Measurements from ENCODE around the gene RIOK2.
"Not testable (repeated sequence)": the region's sequence is repeated elsewhere in the genome, so short reads cannot be mapped to it uniquely, and the experiment has no call there.

Gene RIOK2

DNA sequence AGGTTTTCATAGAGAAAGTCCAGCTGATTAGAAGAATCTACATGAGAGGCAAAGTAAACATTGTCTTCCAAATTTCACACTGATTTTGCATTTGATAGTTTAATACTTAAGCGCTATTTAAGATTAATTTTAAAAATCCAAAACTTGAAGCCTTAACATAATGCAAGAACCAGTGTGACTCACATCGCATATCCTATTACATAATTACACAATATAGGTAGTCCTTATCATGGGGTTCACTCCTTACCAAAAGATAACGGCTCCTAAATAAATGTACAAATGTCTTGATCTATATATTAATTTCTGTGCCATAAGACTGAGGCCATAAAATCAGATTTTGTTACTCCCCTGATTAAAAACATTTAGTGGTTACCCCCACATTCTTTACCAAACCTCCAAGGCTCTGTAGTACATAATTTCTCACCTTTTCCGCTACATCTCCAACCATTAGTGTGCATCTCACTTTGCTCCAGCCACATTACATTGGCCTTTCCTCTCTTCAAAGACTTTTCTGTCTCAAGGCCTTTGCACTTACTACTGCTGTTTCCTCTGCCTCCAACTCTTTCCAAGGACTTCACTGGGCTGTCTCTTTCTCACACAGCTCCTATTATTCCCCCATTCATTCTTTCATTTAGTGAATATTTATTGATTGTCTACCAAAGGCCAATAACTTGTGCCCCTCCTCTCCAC is 1.0 kb downstream of the RIOK2 start:
- no peaks in the 10 kb centered on the region for H3K27me3 ChIP-seq
- DNase-seq: no peak
- H3K9me3 ChIP-seq: no peaks in the 10 kb centered on the region; the same call in 1 of the 2 replicates
- peaks cover 23% of the 10 kb centered on the region for H3K36me3 ChIP-seq
- H3K4me3 ChIP-seq (ENCODE audit: low read depth, low read length): peak overlapping the region; percentile 74
- no peak for TF ChIP-seq CTCF (IDR thresholded peaks at IDR 0.05; ENCODE audit: low read depth, low read length)
- H3K4me1 ChIP-seq: 0 out of 2 replicates have a peak, but pooled peaks cover 3% of the 10 kb centered on the region

- H3K4me3 ChIP-seq (ENCODE audit: low read depth, low read length); H3K27me3 ChIP-seq; H3K4me1 ChIP-seq; DNase-seq; H3K9me3 ChIP-seq: not testable (repeated sequence)
- H3K36me3 ChIP-seq: peaks cover 45% of the 10 kb centered on the region
Measured at GRCh38 chr5:97179457-97179856, 3.6 kb downstream of the RIOK2 start.

DNA sequence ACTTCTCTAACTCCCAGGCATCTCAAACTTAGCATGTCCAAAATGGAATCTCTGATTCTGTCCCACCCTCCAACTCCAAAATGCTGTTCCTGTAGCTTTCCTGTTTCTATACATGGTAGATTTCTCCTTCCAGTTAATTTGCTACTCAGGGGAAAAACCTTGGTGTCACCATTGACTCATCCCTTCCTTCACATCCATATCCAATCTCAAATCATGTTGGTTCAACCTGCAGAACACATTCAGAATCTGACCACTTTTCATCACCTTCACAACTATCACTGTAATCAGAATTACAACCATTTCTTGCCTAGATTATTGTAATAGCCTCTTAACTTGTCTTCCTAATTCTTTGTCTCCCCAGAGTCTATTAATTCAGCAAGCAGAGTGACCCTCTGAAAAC is 10.8 kb downstream of the RIOK2 start:
- no peak for DNase-seq
- no peak for TF ChIP-seq CTCF (IDR thresholded peaks at IDR 0.05; ENCODE audit: low read depth, low read length)
- Histone ChIP-seq H3K9me3 (no peaks in the 10 kb centered on the region), H3K36me3 (peaks cover 65% of the 10 kb centered on the region), H3K27me3 (no peaks in the 10 kb centered on the region), H3K4me3 (ENCODE audit: low read depth, low read length) (no peak overlapping the region), H3K4me1 (no peaks in the 10 kb centered on the region)

- Histone ChIP-seq H3K27me3 (no peaks in the 10 kb centered on the region), H3K9me3 (no peaks in the 10 kb centered on the region), H3K4me1 (no peaks in the 10 kb centered on the region), H3K36me3 (peaks cover 65% of the 10 kb centered on the region), H3K4me3 (ENCODE audit: low read depth, low read length) (no peak overlapping the region)
- no peak for TF ChIP-seq CTCF (IDR thresholded peaks at IDR 0.05; ENCODE audit: low read depth, low read length)
- no peak for DNase-seq
Measured at GRCh38 chr5:97171703-97172102, 11.3 kb downstream of the RIOK2 start.

GRCh38 chr5:97167435-97167834 is 15.6 kb downstream of the RIOK2 start:
- no peak for DNase-seq
- Histone ChIP-seq H3K36me3 (peaks cover 46% of the 10 kb centered on the region), H3K9me3 (no peaks in the 10 kb centered on the region), H3K4me3 (ENCODE audit: low read depth, low read length) (no peak overlapping the region), H3K4me1 (no peaks in the 10 kb centered on the region), H3K27me3 (no peaks in the 10 kb centered on the region)
- no peak for TF ChIP-seq CTCF (IDR thresholded peaks at IDR 0.05; ENCODE audit: low read depth, low read length)

- Histone ChIP-seq H3K27me3 (no peaks in the 10 kb centered on the region), H3K4me1 (no peaks in the 10 kb centered on the region), H3K9me3 (no peaks in the 10 kb centered on the region), H3K4me3 (ENCODE audit: low read depth, low read length) (no peak overlapping the region), H3K36me3 (peaks cover 36% of the 10 kb centered on the region)
- no peak for TF ChIP-seq CTCF (IDR thresholded peaks at IDR 0.05; ENCODE audit: low read depth, low read length)
- no peak for DNase-seq
Measured at GRCh38 chr5:97165726-97166125, 17.3 kb downstream of the RIOK2 start.
